ENCODE results near the gene STK38.

DNA sequence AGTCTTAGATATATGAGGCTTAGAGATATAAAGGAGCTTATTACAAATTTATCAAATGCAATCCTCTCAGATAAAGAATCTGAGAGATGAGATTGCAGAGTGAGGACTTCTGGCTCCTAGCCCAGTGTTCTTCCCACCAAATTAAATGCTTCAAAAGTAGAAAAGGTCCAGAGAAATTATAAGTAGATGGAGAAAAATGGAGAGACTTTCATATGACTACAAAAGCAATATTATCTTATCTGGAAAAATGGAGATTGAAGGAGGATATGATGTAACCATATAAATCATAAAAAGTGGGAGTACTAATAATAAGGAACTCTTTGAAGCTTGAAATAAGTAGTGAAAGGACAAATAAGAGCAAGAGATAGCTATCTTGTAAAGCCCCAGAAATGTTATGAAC, 101.7 kb downstream of the STK38 start:
- TF ChIP-seq, protein P1, sequence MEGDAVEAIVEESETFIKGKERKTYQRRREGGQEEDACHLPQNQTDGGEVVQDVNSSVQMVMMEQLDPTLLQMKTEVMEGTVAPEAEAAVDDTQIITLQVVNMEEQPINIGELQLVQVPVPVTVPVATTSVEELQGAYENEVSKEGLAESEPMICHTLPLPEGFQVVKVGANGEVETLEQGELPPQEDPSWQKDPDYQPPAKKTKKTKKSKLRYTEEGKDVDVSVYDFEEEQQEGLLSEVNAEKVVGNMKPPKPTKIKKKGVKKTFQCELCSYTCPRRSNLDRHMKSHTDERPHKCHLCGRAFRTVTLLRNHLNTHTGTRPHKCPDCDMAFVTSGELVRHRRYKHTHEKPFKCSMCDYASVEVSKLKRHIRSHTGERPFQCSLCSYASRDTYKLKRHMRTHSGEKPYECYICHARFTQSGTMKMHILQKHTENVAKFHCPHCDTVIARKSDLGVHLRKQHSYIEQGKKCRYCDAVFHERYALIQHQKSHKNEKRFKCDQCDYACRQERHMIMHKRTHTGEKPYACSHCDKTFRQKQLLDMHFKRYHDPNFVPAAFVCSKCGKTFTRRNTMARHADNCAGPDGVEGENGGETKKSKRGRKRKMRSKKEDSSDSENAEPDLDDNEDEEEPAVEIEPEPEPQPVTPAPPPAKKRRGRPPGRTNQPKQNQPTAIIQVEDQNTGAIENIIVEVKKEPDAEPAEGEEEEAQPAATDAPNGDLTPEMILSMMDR (IDR thresholded peaks at IDR 0.05), result no peak
- no peak for TF ChIP-seq POLR2A (IDR thresholded peaks at IDR 0.05)

Data from vagina (tissue), 2 donors.